ENCODE data around the gene FREM2. TPM values are rescaled to one million over a fixed set of nuclear protein-coding genes. Genes with fewer than 3 reads are reported as not detected.

The FREM2 gene
- total and polyA plus RNA-seq, 2 experiments from 2014 or later = 2.4 to 29.8 TPM

DNA sequence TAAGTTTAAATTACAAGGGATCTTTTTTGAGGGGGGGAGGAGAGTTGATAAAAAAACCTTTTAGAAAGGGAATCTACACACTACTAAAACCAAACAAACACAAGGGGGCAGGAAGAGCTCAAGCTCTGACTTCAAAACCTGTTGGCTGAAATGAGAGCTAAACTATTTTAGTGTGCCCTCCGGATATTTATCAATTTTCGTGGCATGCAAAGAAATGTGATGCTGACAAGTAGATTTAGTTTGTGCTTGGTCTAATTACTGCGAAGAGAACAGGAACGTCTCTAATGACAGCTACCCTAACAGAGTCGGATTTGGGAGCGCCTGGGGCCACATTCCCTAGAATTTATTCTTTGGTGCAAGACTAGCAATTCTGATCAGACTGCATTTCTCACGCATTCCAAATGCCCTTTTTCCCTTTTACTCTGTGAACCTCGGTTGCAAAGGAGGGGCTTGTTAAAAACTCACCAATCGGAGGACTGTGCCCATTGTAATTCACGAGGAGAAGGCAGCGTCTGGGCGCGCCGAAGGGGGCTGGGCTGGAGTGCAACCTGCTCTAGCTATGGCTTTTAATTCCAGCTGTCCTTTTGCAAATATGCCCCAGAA is 802 bp upstream of the FREM2 start:
- peak overlapping the region; percentile 75 for H3K4me2 ChIP-seq
- H3K4me3 ChIP-seq = peak overlapping the region; percentile 57
- H3K27me3 ChIP-seq (ENCODE audit: insufficient read depth) = peaks cover 17% of the 10 kb centered on the region
- H3K4me1 ChIP-seq (ENCODE audit: insufficient read depth) = peaks cover 17% of the 10 kb centered on the region
- peaks cover 11% of the 10 kb centered on the region for H3K27me3 Mint-ChIP-seq (ENCODE audit: insufficient read depth, low read depth, poor library complexity)
- H3K27ac Mint-ChIP-seq = peak overlapping the region; percentile 93
- peaks cover 35% of the 10 kb centered on the region for H3K36me3 Mint-ChIP-seq (ENCODE audit: low read depth)
- peaks cover 12% of the 10 kb centered on the region for H3K4me1 Mint-ChIP-seq
- H3K4me3 Mint-ChIP-seq = peak overlapping the region; percentile 85
- H3K36me3 ChIP-seq (ENCODE audit: insufficient read depth) = no peaks in the 10 kb centered on the region
- peak overlapping the region; percentile 70; the same call in 1 of the 2 replicates for H2AFZ ChIP-seq
- H3F3A ChIP-seq (replicated peaks; ENCODE audit: low read depth) = no peaks in the 10 kb centered on the region
- H4K20me1 ChIP-seq (replicated peaks; ENCODE audit: insufficient read depth) = 0 out of 2 replicates have a peak, but pooled peaks cover 3% of the 10 kb centered on the region
- peak overlapping the region; percentile 78 for H3K27ac ChIP-seq (ENCODE audit: low read depth)
- peak; percentile 47 for ATAC-seq
- peak; percentile 85 for DNase-seq (ENCODE audit: low spot score)
- H3K9me3 Mint-ChIP-seq = peaks cover 16% of the 10 kb centered on the region; the same call in 2 of the 3 replicates
- no peaks in the 10 kb centered on the region for H3K79me2 ChIP-seq (replicated peaks; ENCODE audit: insufficient read depth)
- TF ChIP-seq CTCF (conservative IDR thresholded peaks at IDR 0.05; ENCODE audit: low read depth in 2 of 2) (peak; percentile 58 to 60), JUNB (IDR thresholded peaks at IDR 0.05; ENCODE audit: unreplicated experiment) (no peak)
- no peaks in the 10 kb centered on the region for H3K9me2 ChIP-seq (ENCODE audit: insufficient read depth)

GRCh38 chr13:38687246-38688229 is 661 bp downstream of the FREM2 start:
- no peaks in the 10 kb centered on the region for H3K9me2 ChIP-seq (ENCODE audit: insufficient read depth)
- peak; percentile 69 for DNase-seq (ENCODE audit: low spot score)
- H3K27ac ChIP-seq (ENCODE audit: low read depth) = no peak overlapping the region
- H3K4me1 ChIP-seq (ENCODE audit: insufficient read depth) = peaks cover 17% of the 10 kb centered on the region
- H3K27me3 Mint-ChIP-seq (ENCODE audit: insufficient read depth, low read depth, poor library complexity) = peaks cover 11% of the 10 kb centered on the region
- no peaks in the 10 kb centered on the region for H3K79me2 ChIP-seq (replicated peaks; ENCODE audit: insufficient read depth)
- H4K20me1 ChIP-seq (replicated peaks; ENCODE audit: insufficient read depth) = 0 out of 2 replicates have a peak, but pooled peaks cover 3% of the 10 kb centered on the region
- peaks cover 48% of the 10 kb centered on the region for H3K36me3 Mint-ChIP-seq (ENCODE audit: low read depth)
- H3K4me3 ChIP-seq = peak overlapping the region; percentile 57
- H3K27ac Mint-ChIP-seq = no peak overlapping the region
- no peaks in the 10 kb centered on the region for H3F3A ChIP-seq (replicated peaks; ENCODE audit: low read depth)
- peak; percentile 70 for ATAC-seq
- peaks cover 17% of the 10 kb centered on the region for H3K27me3 ChIP-seq (ENCODE audit: insufficient read depth)
- no peaks in the 10 kb centered on the region for H3K36me3 ChIP-seq (ENCODE audit: insufficient read depth)
- H3K4me2 ChIP-seq = peak overlapping the region; percentile 75
- peaks cover 12% of the 10 kb centered on the region for H3K4me1 Mint-ChIP-seq
- H3K4me3 Mint-ChIP-seq = peak overlapping the region; percentile 85
- H3K9me3 Mint-ChIP-seq = peaks cover 16% of the 10 kb centered on the region; the same call in 2 of the 3 replicates
- H2AFZ ChIP-seq = peak overlapping the region; percentile 96
- no peak for TF ChIP-seq EZH2 (IDR thresholded peaks at IDR 0.05; ENCODE audit: low read depth, unreplicated experiment)
- TF ChIP-seq CTCF (conservative IDR thresholded peaks at IDR 0.05; ENCODE audit: low read depth in 2 of 2) = no peak
- TF ChIP-seq EZH2phosphoT487 (IDR thresholded peaks at IDR 0.05; ENCODE audit: unreplicated experiment) = no peak
- no peak for TF ChIP-seq JUNB (IDR thresholded peaks at IDR 0.05; ENCODE audit: unreplicated experiment)
- TF ChIP-seq STAT1 (IDR thresholded peaks at IDR 0.05; ENCODE audit: unreplicated experiment) = no peak
- TF ChIP-seq ZNF331 (CRISPR knock-in tag; IDR thresholded peaks at IDR 0.05; ENCODE audit: low read depth) = no peak
- no peak for TF ChIP-seq CREB1 (CRISPR knock-in tag; IDR thresholded peaks at IDR 0.05; ENCODE audit: low read depth)
- no peak for TF ChIP-seq ZNF114 (CRISPR knock-in tag; IDR thresholded peaks at IDR 0.05)

Measured in GM23338 (cell line).